Islet precursor cell (in vitro differentiated cells): ENCODE results near the gene C11orf97.
"Not testable (repeated sequence)": the region's sequence is repeated elsewhere in the genome, so short reads cannot be mapped to it uniquely, and the experiment has no call there.

Source experiments
- DNase-seq: peaks from one replicate; pipeline ENCODE4 v3.0.0-alpha.2; 2018

C11orf97 gene

GRCh38 chr11:94525546-94526324, 13.5 kb downstream of the C11orf97 start:
- no peak for DNase-seq

GRCh38 chr11:94526645-94527438, 14.6 kb downstream of the C11orf97 start:
- no peak for DNase-seq

GRCh38 chr11:94528551-94528950, 16.3 kb downstream of the C11orf97 start:
- no peak for DNase-seq

GRCh38 chr11:94532211-94532610, 19.9 kb downstream of the C11orf97 start:
- no peak for DNase-seq

- DNase-seq: no peak
These were observed 20.9 kb downstream of the C11orf97 start for GRCh38 chr11:94533206-94533605.

GRCh38 chr11:94533696-94534630, 21.7 kb downstream of the C11orf97 start:
- no peak for DNase-seq

GRCh38 chr11:94536386-94536785, 24.1 kb downstream of the C11orf97 start:
- DNase-seq: no peak

GRCh38 chr11:94537031-94537600, 24.9 kb downstream of the C11orf97 start:
- DNase-seq: no peak

GRCh38 chr11:94539420-94539819, 27.2 kb downstream of the C11orf97 start:
- no peak for DNase-seq

- DNase-seq: peak; percentile 95
These were observed 31.7 kb downstream of the C11orf97 start, which contains the start of gene FUT4 for GRCh38 chr11:94543695-94544645. TSS of gene FUT4 (plus strand) at chr11:94543921. CDS start at chr11:94544134, 213 bp downstream.

GRCh38 chr11:94544646-94545263, 32.5 kb downstream of the C11orf97 start:
- peak; percentile 69 for DNase-seq

GRCh38 chr11:94545264-94546161, 33.3 kb downstream of the C11orf97 start:
- DNase-seq: peak; percentile 70

- DNase-seq: no peak
These were observed 33.9 kb downstream of the C11orf97 start for GRCh38 chr11:94546162-94546470.

GRCh38 chr11:94546886-94547285, 34.6 kb downstream of the C11orf97 start:
- no peak for DNase-seq

GRCh38 chr11:94549146-94549545, 36.9 kb downstream of the C11orf97 start:
- DNase-seq: no peak

- DNase-seq: no peak
These were observed 38.3 kb downstream of the C11orf97 start for GRCh38 chr11:94550513-94550912.

- DNase-seq: no peak
These were observed 41.7 kb downstream of the C11orf97 start for GRCh38 chr11:94553938-94554337.

GRCh38 chr11:94555752-94556329, 43.6 kb downstream of the C11orf97 start:
- not testable (repeated sequence) for DNase-seq

- DNase-seq: no peak
These were observed 45.2 kb downstream of the C11orf97 start for GRCh38 chr11:94557421-94557820.

GRCh38 chr11:94557992-94558391, 45.7 kb downstream of the C11orf97 start:
- DNase-seq: no peak
